HCT116 (cell line): ENCODE results near the gene CDK4. TPM values are rescaled to one million over a fixed set of nuclear protein-coding genes. Genes with fewer than 3 reads are reported as not detected.

ENCODE experiments used
- ATAC-seq: fragments of 200-7000 bp; cut with Tn5 transposase; 2 replicates; pipeline ENCODE4 v1.9.1; 2020; ENCODE audit warnings: mild to moderate bottlenecking, moderate library complexity
- BruUV-seq: library from RNA; stranded (reverse); fragments of 400-500 nt; replicated peaks from 2 replicates; lab custom pipeline; 2021; lab: Mats Ljungman, UMichigan
- CTCF ChIA-PET: fragments of 300-600 bp; sonication (Branson Sonifier 250); formaldehyde crosslinking; loops from one replicate; lab custom pipeline; 2021; ENCODE audit warnings: antibody characterized with exemption; lab: Charles Lee
- POLR2A ChIA-PET: fragments of 300-600, 350-600 bp; sonication (Branson Sonifier 250); formaldehyde crosslinking; loops from one replicate; lab custom pipeline; 2021; ENCODE audit warnings: antibody characterized with exemption; lab: Charles Lee
- RAD21 ChIA-PET, 2 experiments: fragments of 300-600 bp; sonication (Branson Sonifier 250); formaldehyde crosslinking; loops; one replicate each; lab custom pipeline; 2023; ENCODE audit warnings: low total read pairs in 2 of 2; ENCODE audit not compliant: uncharacterized antibody in 2 of 2, unreplicated experiment in 2 of 2, low non-redundant PET in 1 of 2; lab: Charles Lee
- DNase-seq: peaks from one replicate; pipeline ENCODE4 v3.0.0-alpha.2; 2010; ENCODE audit warnings: low read depth, low spot score
- H2AFZ ChIP-seq: fragments of 200-600 bp; shearing (Covaris generic), sonication (generic); 2 replicates; pipeline ENCODE4 v1.6.1; 2017; ENCODE audit warnings: low read depth, mixed run types, mixed read lengths, antibody characterized with exemption, low read length; ENCODE audit not compliant: poor library complexity, severe bottlenecking
- H3K27ac ChIP-seq: 2 replicates; pipeline ENCODE4 v1.5.1; 2012; ENCODE audit warnings: low read depth, low read length
- H3K27me3 ChIP-seq: fragments of 200-600 bp; sonication (generic); 2 replicates; pipeline ENCODE4 v1.6.1; 2016; ENCODE audit warnings: mixed run types, low read length, mixed read lengths; ENCODE audit not compliant: insufficient read depth
- H3K36me3 ChIP-seq, 2 experiments: fragments of 200-500 bp in 1 of 2; fragments of 200-600 bp in 1 of 2; sonication (Bioruptor generic) in 1 of 2; sonication (generic) in 1 of 2; 2 replicates each; pipeline versions ENCODE4 v1.5.1 to v1.6.1; 2014 to 2016; ENCODE audit warnings: low read length in 2 of 2, inconsistent platforms in 1 of 2, mixed read lengths in 1 of 2, mixed run types in 1 of 2; ENCODE audit not compliant: insufficient read depth in 2 of 2, control insufficient read depth in 1 of 2
- H3K4me1 ChIP-seq, 2 experiments: fragments of 200-600 bp in 1 of 2; sonication (generic) in 1 of 2; 2 replicates each; pipeline versions ENCODE4 v1.5.1 to v1.6.1; 2012 to 2017; ENCODE audit warnings: low read length in 2 of 2, inconsistent platforms in 1 of 2, mild to moderate bottlenecking in 1 of 2, mixed read lengths in 1 of 2, mixed run types in 1 of 2, moderate library complexity in 1 of 2; ENCODE audit not compliant: insufficient read depth in 2 of 2, control insufficient read depth in 1 of 2
- H3K4me2 ChIP-seq: fragments of 200-600 bp; sonication (generic); 2 replicates; pipeline ENCODE4 v1.6.1; 2017; ENCODE audit warnings: mixed run types, low read length, mixed read lengths
- H3K4me3 ChIP-seq, 2 experiments: fragments of 200-600 bp in 1 of 2; sonication (generic) in 1 of 2; replicated peaks in 1 of 2; 2 replicates each; pipeline ENCODE4 v1.5.1; 2011 to 2016; ENCODE audit warnings: low read length in 2 of 2, control low read depth in 1 of 2, low read depth in 1 of 2, mild to moderate bottlenecking in 1 of 2, mixed read lengths in 1 of 2, mixed run types in 1 of 2
- H3K79me2 ChIP-seq: fragments of 200-600 bp; sonication (generic); 2 replicates; pipeline ENCODE4 v1.6.1; 2017; ENCODE audit warnings: mild to moderate bottlenecking, mixed run types, low read length, moderate library complexity, mixed read lengths; ENCODE audit not compliant: insufficient read depth
- H3K9ac ChIP-seq: fragments of 200-600 bp; sonication (generic); 2 replicates; pipeline ENCODE4 v1.6.1; 2016; ENCODE audit warnings: low read length, mixed read lengths
- H3K9me2 ChIP-seq: fragments of 200-600 bp; sonication (generic), shearing (Covaris generic); 2 replicates; pipeline ENCODE4 v1.6.1; 2017; ENCODE audit warnings: mixed run types, mild to moderate bottlenecking, moderate library complexity; ENCODE audit not compliant: insufficient read depth
- H3K9me3 ChIP-seq, 2 experiments: fragments of 200-500 bp in 1 of 2; fragments of 200-600 bp in 1 of 2; sonication (Bioruptor generic) in 1 of 2; sonication (generic) in 1 of 2; 2 replicates each; pipeline ENCODE4 v1.6.1; 2014 to 2017; ENCODE audit warnings: low read length in 2 of 2, mixed read lengths in 2 of 2, inconsistent platforms in 1 of 2, low read depth in 1 of 2, mild to moderate bottlenecking in 1 of 2, mixed run types in 1 of 2, moderate library complexity in 1 of 2; ENCODE audit not compliant: control insufficient read depth in 1 of 2, insufficient read depth in 1 of 2
- H4K20me1 ChIP-seq: fragments of 200-600 bp; sonication (generic), shearing (Covaris generic); 2 replicates; pipeline ENCODE4 v1.6.1; 2017; ENCODE audit warnings: mixed run types, mild to moderate bottlenecking, moderate library complexity; ENCODE audit not compliant: insufficient read depth
- ATF3 ChIP-seq: IDR thresholded peaks from 2 replicates; pipeline ENCODE4 v1.6.1; 2012
- CBX3 ChIP-seq: IDR thresholded peaks from 2 replicates; pipeline ENCODE4 v1.6.1; 2012; ENCODE audit warnings: low read depth
- EGR1 ChIP-seq: IDR thresholded peaks from 2 replicates; pipeline ENCODE4 v1.6.1; 2012; ENCODE audit warnings: low read depth
- ELF1 ChIP-seq: IDR thresholded peaks from 2 replicates; pipeline ENCODE4 v1.6.1; 2012; ENCODE audit warnings: low read depth, borderline replicate concordance
- EZH2phosphoT487 ChIP-seq: fragments of 200-600 bp; IDR thresholded peaks from 2 replicates; pipeline ENCODE4 v1.6.1; 2018; ENCODE audit warnings: antibody characterized with exemption, borderline replicate concordance
- FOSL1 ChIP-seq: IDR thresholded peaks from 2 replicates; pipeline ENCODE4 v1.6.1; 2012; ENCODE audit warnings: low read depth
- POLR2A ChIP-seq: IDR thresholded peaks from 2 replicates; pipeline ENCODE4 v1.7.0; 2011; ENCODE audit warnings: borderline replicate concordance; ENCODE audit not compliant: insufficient read depth, insufficient read length; ENCODE audit errors: extremely low read depth
- POLR2AphosphoS5 ChIP-seq: IDR thresholded peaks from 2 replicates; pipeline ENCODE4 v1.6.1; 2011; ENCODE audit warnings: mild to moderate bottlenecking, low read depth, low read length, moderate library complexity
- SP1 ChIP-seq: IDR thresholded peaks from 2 replicates; pipeline ENCODE4 v1.6.1; 2012; ENCODE audit warnings: low read depth
- SRF ChIP-seq: IDR thresholded peaks from 2 replicates; pipeline ENCODE4 v1.6.1; 2012; ENCODE audit warnings: low read depth
- TCF7L2 ChIP-seq: IDR thresholded peaks from 2 replicates; pipeline ENCODE4 v1.7.0; 2011; ENCODE audit warnings: borderline replicate concordance, inconsistent platforms; ENCODE audit not compliant: insufficient read depth, insufficient read length; ENCODE audit errors: extremely low read depth
- YY1 ChIP-seq: IDR thresholded peaks from 2 replicates; pipeline ENCODE4 v1.6.1; 2011; ENCODE audit warnings: low read length, low read depth, moderate library complexity, mild to moderate bottlenecking; ENCODE audit not compliant: insufficient replicate concordance; ENCODE audit errors: extremely low read depth
- ZBTB33 ChIP-seq: IDR thresholded peaks from 2 replicates; pipeline ENCODE4 v1.6.1; 2011; ENCODE audit warnings: mild to moderate bottlenecking, low read length, moderate library complexity; ENCODE audit not compliant: insufficient replicate concordance; ENCODE audit errors: extremely low read depth
- ZFX ChIP-seq: fragments of 450-650 bp; IDR thresholded peaks from 2 replicates; pipeline ENCODE4 v1.6.1; 2017
- intact Hi-C: fragments of 100-400 bp; cut with micrococcal nuclease; formaldehyde crosslinking; loops from 2 replicates; pipeline ENCODE4 v1.10.0; 2022
- total RNA-seq: library from RNA; stranded (reverse); gene quantifications from one replicate; pipeline ENCODE4 v1.2.1, GENCODE V29; 2021; ENCODE audit not compliant: unreplicated experiment
- TF ChIP-seq, protein P1 (sequence below), 3 experiments: fragments of 200-600 bp in 1 of 3; sonication (generic) in 1 of 3; IDR thresholded peaks in 2 of 3; conservative IDR thresholded peaks in 1 of 3; 2 replicates each; pipeline ENCODE4 v1.5.1; 2012 to 2017; ENCODE audit warnings: low read depth in 2 of 3, low read length in 2 of 3, antibody characterized with exemption in 1 of 3, borderline replicate concordance in 1 of 3, control low read depth in 1 of 3, mild to moderate bottlenecking in 1 of 3, mixed read lengths in 1 of 3, mixed run types in 1 of 3, moderate library complexity in 1 of 3; ENCODE audit not compliant: insufficient read depth in 1 of 3

Gene CDK4
- total RNA-seq, 1 experiment from 2014 or later: 206 TPM

DNA sequence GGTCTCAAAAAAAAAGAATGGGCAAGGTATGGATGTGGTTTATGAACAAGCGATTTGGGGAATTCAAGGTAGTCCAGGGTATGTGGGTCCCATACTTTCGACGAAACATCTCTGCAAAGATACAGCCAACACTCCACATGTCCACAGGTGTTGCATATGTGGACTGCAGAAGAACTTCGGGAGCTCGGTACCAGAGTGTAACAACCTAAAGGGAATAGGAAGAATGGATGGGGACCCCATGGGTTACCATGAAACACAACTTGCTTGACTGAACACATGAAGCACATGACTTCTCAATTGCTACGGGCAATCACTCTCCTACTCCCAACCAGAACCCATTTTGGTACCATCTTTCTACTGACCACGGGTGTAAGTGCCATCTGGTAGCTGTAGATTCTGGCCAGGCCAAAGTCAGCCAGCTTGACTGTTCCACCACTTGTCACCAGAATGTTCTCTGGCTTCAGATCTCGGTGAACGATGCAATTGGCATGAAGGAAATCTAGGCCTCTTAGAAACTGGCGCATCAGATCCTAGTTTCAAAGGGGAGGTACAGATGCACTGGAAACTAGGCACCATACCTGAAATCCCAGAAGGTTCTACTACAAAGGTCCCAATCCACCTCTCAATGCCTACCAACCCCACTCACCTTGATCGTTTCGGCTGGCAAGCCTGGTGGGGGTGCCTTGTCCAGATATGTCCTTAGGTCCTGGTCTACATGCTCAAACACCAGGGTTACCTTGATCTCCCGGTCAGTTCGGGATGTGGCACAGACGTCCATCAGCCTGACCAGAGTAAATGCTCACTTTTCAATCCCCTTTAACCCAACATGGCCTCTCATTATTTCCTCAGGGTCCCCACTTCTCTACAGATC is 1.3 kb downstream of the CDK4 start:
- peak overlapping the region; percentile 95 for H3K9ac ChIP-seq
- POLR2A ChIA-PET: no interaction called here
- no peaks in the 10 kb centered on the region for H3K9me3 ChIP-seq
- H3K4me3 ChIP-seq: peak overlapping the region; percentile 82 to 98
- BruUV-seq: no TSS peak
- CTCF ChIA-PET: interaction anchor here (1.1 kb wide), 1 partner anchor 25 kb away, joined by 4 read pairs; no protein-coding TSS in a partner anchor
- H3K79me2 ChIP-seq: peaks cover 33% of the 10 kb centered on the region
- TF ChIP-seq SP1: no peak
- TF ChIP-seq, all 23 proteins: peak for 0
- intact Hi-C loops: no loop called here
- Histone ChIP-seq H3K4me2 (peak overlapping the region; percentile 88), H3K27me3 (no peaks in the 10 kb centered on the region), H3K27ac (peak overlapping the region; percentile 69), H4K20me1 (no peaks in the 10 kb centered on the region), H3K36me3 (peaks cover 18 to 29% of the 10 kb centered on the region in 2 experiments; a peak in 3 of 4 replicates), H3K4me1 (peaks cover 17 to 38% of the 10 kb centered on the region in 2 experiments), H2AFZ (no peak overlapping the region), H3K9me2 (no peaks in the 10 kb centered on the region)
- RAD21 ChIA-PET: no interaction called here
- DNase-seq (no peak), ATAC-seq (no peak)

DNA sequence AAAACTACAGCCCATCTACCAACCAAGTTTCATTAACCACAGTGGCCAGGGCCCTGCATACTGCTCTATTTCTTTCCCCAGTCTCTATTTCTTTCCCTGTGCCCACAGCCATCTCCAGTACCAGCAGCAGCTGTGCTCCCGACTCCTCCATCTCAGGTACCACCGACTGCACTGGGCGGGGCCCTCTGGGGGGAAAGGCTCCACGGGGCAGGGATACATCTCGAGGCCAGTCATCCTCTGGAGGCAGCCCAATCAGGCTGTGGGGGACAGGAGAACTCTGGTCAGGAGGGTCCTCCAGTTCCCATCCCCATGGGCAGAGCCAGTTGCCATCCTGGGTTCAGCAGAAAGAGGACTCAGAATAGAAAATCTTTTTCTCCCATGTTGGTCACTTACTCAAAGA is 3.0 kb downstream of the CDK4 start:
- RAD21 ChIA-PET: no interaction called here
- H3K36me3 ChIP-seq: peaks cover 18 to 29% of the 10 kb centered on the region in 2 experiments; a peak in 3 of 4 replicates
- CTCF ChIA-PET: no interaction called here
- H4K20me1 ChIP-seq: no peaks in the 10 kb centered on the region
- no peak overlapping the region for H3K4me2 ChIP-seq
- no peaks in the 10 kb centered on the region for H3K27me3 ChIP-seq
- H3K4me1 ChIP-seq: peaks cover 13 to 39% of the 10 kb centered on the region in 2 experiments
- peaks cover 33% of the 10 kb centered on the region for H3K79me2 ChIP-seq
- POLR2A ChIA-PET: no interaction called here
- BruUV-seq: no TSS peak
- no peak overlapping the region for H3K27ac ChIP-seq
- H3K9me3 ChIP-seq: no peaks in the 10 kb centered on the region
- DNase-seq: no peak
- no peaks in the 10 kb centered on the region for H3K9me2 ChIP-seq
- intact Hi-C loops: no loop called here
- no peak overlapping the region for H3K4me3 ChIP-seq
- H2AFZ ChIP-seq: no peak overlapping the region
- ATAC-seq: no peak
- no peak overlapping the region for H3K9ac ChIP-seq
- TF ChIP-seq, protein P1, sequence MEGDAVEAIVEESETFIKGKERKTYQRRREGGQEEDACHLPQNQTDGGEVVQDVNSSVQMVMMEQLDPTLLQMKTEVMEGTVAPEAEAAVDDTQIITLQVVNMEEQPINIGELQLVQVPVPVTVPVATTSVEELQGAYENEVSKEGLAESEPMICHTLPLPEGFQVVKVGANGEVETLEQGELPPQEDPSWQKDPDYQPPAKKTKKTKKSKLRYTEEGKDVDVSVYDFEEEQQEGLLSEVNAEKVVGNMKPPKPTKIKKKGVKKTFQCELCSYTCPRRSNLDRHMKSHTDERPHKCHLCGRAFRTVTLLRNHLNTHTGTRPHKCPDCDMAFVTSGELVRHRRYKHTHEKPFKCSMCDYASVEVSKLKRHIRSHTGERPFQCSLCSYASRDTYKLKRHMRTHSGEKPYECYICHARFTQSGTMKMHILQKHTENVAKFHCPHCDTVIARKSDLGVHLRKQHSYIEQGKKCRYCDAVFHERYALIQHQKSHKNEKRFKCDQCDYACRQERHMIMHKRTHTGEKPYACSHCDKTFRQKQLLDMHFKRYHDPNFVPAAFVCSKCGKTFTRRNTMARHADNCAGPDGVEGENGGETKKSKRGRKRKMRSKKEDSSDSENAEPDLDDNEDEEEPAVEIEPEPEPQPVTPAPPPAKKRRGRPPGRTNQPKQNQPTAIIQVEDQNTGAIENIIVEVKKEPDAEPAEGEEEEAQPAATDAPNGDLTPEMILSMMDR (IDR thresholded peaks at IDR 0.05 in 2 of 3, conservative IDR thresholded peaks at IDR 0.05 in 1 of 3; ENCODE audit: borderline replicate concordance in 1 of 3, insufficient read depth in 1 of 3, low read depth in 2 of 3, low read length in 2 of 3): no peak
- TF ChIP-seq POLR2A (no peak), ATF3 (no peak), SRF (no peak), ZBTB33 (no peak), CBX3 (no peak), TCF7L2 (no peak), FOSL1 (no peak), POLR2AphosphoS5 (no peak), ELF1 (no peak), EGR1 (no peak), ZFX (no peak), YY1 (no peak), EZH2phosphoT487 (no peak)
